ENCODE measurements around the gene SLC24A3. TPM values are rescaled to one million over a fixed set of nuclear protein-coding genes. Genes with fewer than 3 reads are reported as not detected.
A peak's percentile ranks its signal among the peaks of the same experiment; 100 is the strongest.

Gene SLC24A3
- total RNA-seq, 6 donors from 2014 or later: 6.3 to 10.8 (median 9.3) TPM

DNA sequence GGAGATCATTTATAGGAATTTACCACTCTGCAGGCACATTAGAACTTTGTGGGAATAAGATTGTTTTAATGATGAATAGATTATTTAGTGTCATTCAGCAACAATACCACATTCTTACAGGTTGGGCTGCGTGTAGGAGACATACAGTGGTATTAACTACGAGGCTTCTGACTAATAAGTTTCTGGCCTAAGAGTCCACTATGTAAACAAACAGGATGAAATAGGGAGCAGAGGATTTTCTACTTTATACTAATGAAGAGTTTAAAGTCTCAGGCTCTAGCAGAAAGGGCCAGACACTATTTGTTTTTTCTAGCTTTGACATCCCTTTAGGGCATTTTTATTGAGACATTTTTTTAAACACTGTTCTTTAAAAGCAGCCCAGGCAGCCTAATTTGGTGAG, 75.6 kb downstream of the SLC24A3 start:
- ATAC-seq (ENCODE audit: low FRiP score in 2 of 2): no peak
- Histone ChIP-seq H3K4me3 (no peak overlapping the region), H3K9me3 (no peaks in the 10 kb centered on the region), H3K4me1 (no peaks in the 10 kb centered on the region), H3K27me3 (no peaks in the 10 kb centered on the region), H3K36me3 (no peaks in the 10 kb centered on the region), H3K27ac (no peak overlapping the region)
- TF ChIP-seq EP300 (IDR thresholded peaks at IDR 0.05): no peak
- TF ChIP-seq, protein P1, sequence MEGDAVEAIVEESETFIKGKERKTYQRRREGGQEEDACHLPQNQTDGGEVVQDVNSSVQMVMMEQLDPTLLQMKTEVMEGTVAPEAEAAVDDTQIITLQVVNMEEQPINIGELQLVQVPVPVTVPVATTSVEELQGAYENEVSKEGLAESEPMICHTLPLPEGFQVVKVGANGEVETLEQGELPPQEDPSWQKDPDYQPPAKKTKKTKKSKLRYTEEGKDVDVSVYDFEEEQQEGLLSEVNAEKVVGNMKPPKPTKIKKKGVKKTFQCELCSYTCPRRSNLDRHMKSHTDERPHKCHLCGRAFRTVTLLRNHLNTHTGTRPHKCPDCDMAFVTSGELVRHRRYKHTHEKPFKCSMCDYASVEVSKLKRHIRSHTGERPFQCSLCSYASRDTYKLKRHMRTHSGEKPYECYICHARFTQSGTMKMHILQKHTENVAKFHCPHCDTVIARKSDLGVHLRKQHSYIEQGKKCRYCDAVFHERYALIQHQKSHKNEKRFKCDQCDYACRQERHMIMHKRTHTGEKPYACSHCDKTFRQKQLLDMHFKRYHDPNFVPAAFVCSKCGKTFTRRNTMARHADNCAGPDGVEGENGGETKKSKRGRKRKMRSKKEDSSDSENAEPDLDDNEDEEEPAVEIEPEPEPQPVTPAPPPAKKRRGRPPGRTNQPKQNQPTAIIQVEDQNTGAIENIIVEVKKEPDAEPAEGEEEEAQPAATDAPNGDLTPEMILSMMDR (IDR thresholded peaks at IDR 0.05): no peak
- no peak for TF ChIP-seq POLR2AphosphoS5 (IDR thresholded peaks at IDR 0.05)
- no peak for TF ChIP-seq POLR2A (IDR thresholded peaks at IDR 0.05)
- WGBS, 2 donors: 28 to 40% methylated on average over 2 of the region's 2 CpGs
- DNase-seq: no peak

DNA sequence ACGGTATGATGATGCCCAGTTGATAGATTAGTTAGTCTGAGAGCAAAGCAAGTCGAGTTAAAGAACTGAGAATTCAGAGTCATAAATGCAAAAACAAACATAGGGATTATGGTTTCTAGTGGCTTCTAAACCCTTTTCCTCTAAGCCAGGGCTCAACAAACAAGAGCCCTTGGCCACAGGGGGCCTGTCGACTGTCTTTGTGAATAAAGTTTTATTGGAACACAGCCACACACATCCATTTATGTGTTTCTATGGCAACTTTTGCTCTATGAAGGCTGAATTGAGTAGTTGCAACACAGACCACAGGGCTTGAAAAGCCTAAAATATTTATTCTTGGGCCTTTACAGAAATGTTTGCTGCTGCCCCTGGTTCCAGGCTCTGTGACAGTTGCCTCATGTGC, 76.2 kb downstream of the SLC24A3 start:
- 58 to 65% methylated on average over 3 of the region's 3 CpGs for WGBS, 2 donors
- Histone ChIP-seq H3K4me1 (no peaks in the 10 kb centered on the region), H3K9me3 (no peaks in the 10 kb centered on the region), H3K36me3 (no peaks in the 10 kb centered on the region), H3K27ac (no peak overlapping the region), H3K27me3 (no peaks in the 10 kb centered on the region), H3K4me3 (no peak overlapping the region)
- TF ChIP-seq, protein P1 (IDR thresholded peaks at IDR 0.05): no peak
- TF ChIP-seq POLR2AphosphoS5 (IDR thresholded peaks at IDR 0.05) (no peak), POLR2A (IDR thresholded peaks at IDR 0.05) (no peak), EP300 (IDR thresholded peaks at IDR 0.05) (no peak)
- DNase-seq (no peak), ATAC-seq (ENCODE audit: low FRiP score in 2 of 2) (no peak)

DNA sequence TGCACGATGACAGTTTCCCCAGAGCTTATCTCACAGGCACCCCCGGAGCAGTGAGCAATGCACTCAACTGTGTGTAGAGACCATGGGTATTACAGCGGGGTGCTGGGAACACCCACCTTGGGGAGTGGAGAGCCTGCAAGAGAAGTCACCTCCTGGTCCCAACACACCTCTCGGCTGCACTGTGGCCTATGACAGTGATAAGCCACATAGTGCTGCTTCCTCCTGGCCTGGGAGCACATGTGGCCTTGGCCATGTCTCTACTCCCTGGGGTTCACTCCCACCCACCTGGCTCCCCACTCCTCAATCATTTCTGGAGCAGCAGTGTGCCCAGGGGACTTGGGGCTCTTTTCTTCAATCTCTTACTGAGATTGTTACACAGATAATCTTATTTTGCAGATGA, 77.0 kb downstream of the SLC24A3 start:
- Histone ChIP-seq H3K27me3 (no peaks in the 10 kb centered on the region), H3K36me3 (no peaks in the 10 kb centered on the region), H3K9me3 (no peaks in the 10 kb centered on the region), H3K4me3 (no peak overlapping the region), H3K4me1 (no peaks in the 10 kb centered on the region), H3K27ac (no peak overlapping the region)
- WGBS, 2 donors: 92% methylated on average over 4 of the region's 4 CpGs
- no peak for DNase-seq
- ATAC-seq (ENCODE audit: low FRiP score in 2 of 2): peak; percentile 16 to 20
- TF ChIP-seq EP300 (IDR thresholded peaks at IDR 0.05): no peak
- TF ChIP-seq POLR2AphosphoS5 (IDR thresholded peaks at IDR 0.05): no peak
- TF ChIP-seq, protein P1 (IDR thresholded peaks at IDR 0.05): no peak
- TF ChIP-seq POLR2A (IDR thresholded peaks at IDR 0.05): no peak

DNA sequence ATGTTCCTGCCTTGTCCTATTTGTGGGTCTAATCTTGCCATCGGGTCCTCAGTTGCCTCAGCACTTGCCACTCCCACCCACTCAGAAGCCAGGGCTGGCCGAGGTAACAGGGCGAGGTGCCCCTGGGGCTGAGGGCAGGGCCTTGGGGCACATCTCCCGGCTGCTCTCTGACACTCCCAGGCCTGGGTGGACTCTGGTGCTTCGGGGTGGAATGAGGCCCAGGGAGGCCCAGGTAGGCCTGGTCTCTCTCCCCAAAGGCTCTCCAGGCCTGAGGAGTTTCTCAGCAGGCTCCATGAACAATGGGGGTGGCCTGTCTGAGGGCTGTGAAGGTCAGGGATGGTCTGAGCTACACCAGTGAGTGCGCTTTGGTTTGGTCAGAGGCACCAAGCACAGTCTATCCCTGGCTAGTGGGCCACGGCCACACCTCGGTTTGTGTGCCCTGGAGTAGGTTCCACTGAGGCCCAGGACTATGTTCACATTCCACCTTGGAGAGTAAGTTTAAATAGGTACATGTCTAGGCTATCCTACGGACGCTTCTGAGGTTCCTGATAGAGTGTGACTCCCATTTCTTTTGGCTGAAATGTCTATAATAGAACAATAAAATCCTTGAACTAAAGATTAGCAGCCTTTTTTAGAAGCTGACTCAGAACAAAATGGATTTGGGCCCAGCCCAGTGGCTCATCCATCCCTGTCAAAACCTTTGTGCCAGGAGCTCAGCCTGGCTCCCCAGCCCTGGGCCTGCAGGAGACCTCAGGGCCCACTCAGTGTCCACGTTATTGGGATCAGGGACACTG, 78.8 kb downstream of the SLC24A3 start:
- ATAC-seq (ENCODE audit: low FRiP score in 2 of 2): peak in 1 of 2 donors; percentile 17

More for the DNA sequence above, 78.8 kb downstream of the SLC24A3 start:
- no peaks in the 10 kb centered on the region for H3K27me3 ChIP-seq
- TF ChIP-seq POLR2AphosphoS5 (IDR thresholded peaks at IDR 0.05) (no peak), POLR2A (IDR thresholded peaks at IDR 0.05) (no peak), EP300 (IDR thresholded peaks at IDR 0.05) (no peak)
- TF ChIP-seq, protein P1 (IDR thresholded peaks at IDR 0.05): no peak
- no peaks in the 10 kb centered on the region for H3K4me1 ChIP-seq
- no peaks in the 10 kb centered on the region for H3K36me3 ChIP-seq
- H3K27ac ChIP-seq: no peak overlapping the region
- 82 to 89% methylated on average over 5 to 11 of the region's 11 CpGs for WGBS, 2 donors
- peak in 1 of 2 donors; percentile 32 for DNase-seq
- H3K9me3 ChIP-seq: no peaks in the 10 kb centered on the region
- H3K4me3 ChIP-seq: no peak overlapping the region

Data from upper lobe of left lung (tissue), 6 donors.